Neuron (in vitro differentiated cells): ENCODE results near the gene DYSF.

Experiments
- H2AFZ ChIP-seq: one replicate; pipeline ENCODE4 v1.6.1; 2013; ENCODE audit warnings: low read depth, mild to moderate bottlenecking, inconsistent platforms, low read length, moderate library complexity
- H3K27me3 ChIP-seq: one replicate; pipeline ENCODE4 v1.6.1; 2013; ENCODE audit warnings: low read length; ENCODE audit not compliant: insufficient read depth
- H3K36me3 ChIP-seq: one replicate; pipeline ENCODE4 v1.6.1; 2013; ENCODE audit warnings: low read length; ENCODE audit not compliant: insufficient read depth
- H3K4me1 ChIP-seq: one replicate; pipeline ENCODE4 v1.6.1; 2013; ENCODE audit warnings: low read length; ENCODE audit not compliant: insufficient read depth
- H3K4me3 ChIP-seq: 2 replicates; pipeline ENCODE4 v1.5.1; 2013; ENCODE audit warnings: mild to moderate bottlenecking, low read length, moderate library complexity
- H3K9me3 ChIP-seq: one replicate; pipeline ENCODE4 v1.6.1; 2013; ENCODE audit warnings: low read length

Gene DYSF

GRCh38 chr2:71695235-71696120 lies 242.1 kb downstream of the DYSF start:
- no peaks in the 10 kb centered on the region for H3K27me3 ChIP-seq
- no peaks in the 10 kb centered on the region for H3K4me1 ChIP-seq
- H3K4me3 ChIP-seq: no peak overlapping the region
- no peaks in the 10 kb centered on the region for H3K9me3 ChIP-seq
- no peaks in the 10 kb centered on the region for H3K36me3 ChIP-seq
- H2AFZ ChIP-seq: no peak overlapping the region

DNA sequence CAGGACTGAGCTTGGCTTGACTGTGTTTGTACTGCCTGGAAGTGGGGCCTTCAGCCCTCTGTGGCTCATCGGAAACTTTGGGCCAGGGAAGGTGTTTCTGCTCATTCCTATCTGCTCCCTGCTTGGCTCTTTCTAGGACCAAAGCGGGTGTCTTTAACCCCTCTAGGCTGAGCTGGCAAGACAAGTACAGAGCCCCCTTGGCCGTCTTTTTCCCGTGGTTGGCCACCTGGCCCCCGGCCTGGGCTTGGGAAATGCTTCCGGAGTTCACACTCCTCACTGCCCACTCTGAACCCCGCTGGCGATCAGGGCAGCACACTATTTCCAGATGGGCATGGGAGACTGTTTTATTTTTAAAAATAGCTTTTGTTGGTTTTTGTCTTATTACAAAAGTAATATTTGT lies 243.0 kb downstream of the DYSF start:
- Histone ChIP-seq H3K4me3 (no peak overlapping the region), H3K9me3 (no peaks in the 10 kb centered on the region), H2AFZ (no peak overlapping the region), H3K27me3 (no peaks in the 10 kb centered on the region), H3K36me3 (no peaks in the 10 kb centered on the region), H3K4me1 (peaks cover 7% of the 10 kb centered on the region)

GRCh38 chr2:71697106-71698004 lies 244.0 kb downstream of the DYSF start:
- Histone ChIP-seq H3K4me3 (no peak overlapping the region), H3K27me3 (no peaks in the 10 kb centered on the region), H3K9me3 (no peaks in the 10 kb centered on the region), H2AFZ (no peak overlapping the region), H3K4me1 (peaks cover 7% of the 10 kb centered on the region), H3K36me3 (no peaks in the 10 kb centered on the region)

GRCh38 chr2:71699428-71699827 lies 246.1 kb downstream of the DYSF start:
- H3K9me3 ChIP-seq: no peaks in the 10 kb centered on the region
- H3K27me3 ChIP-seq: no peaks in the 10 kb centered on the region
- H3K4me1 ChIP-seq: peaks cover 7% of the 10 kb centered on the region
- no peak overlapping the region for H3K4me3 ChIP-seq
- H3K36me3 ChIP-seq: no peaks in the 10 kb centered on the region
- no peak overlapping the region for H2AFZ ChIP-seq

DNA sequence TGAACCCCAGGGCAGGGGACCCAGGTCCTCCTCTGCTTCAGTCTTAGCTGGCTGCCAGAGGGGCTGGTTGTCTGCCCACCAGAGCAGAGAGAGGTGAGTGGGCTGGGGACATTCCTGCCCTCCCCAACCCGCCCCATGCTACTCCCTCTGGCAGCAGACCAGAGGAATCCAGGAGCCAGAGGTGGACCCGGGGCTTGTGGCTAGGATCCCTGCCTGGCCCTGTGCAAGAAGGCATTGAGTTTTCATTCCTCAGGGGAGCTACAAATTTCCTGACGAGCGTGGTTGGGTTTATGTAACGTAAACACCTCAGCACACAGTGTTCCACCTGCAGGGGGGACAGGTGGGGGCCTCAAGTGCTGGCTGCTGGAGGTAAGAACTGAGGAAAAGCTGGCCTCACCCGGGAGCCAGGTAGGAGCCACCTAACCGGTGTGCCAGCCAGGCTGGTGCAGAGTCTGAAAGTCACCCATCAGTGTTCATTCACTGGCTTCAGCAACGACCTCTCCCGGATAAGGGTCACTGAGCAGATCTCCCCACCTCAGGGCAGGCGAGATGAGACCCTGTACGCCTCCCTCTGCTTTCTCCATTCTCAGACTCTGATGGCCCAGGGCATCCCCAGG lies 246.8 kb downstream of the DYSF start:
- no peak overlapping the region for H2AFZ ChIP-seq
- no peaks in the 10 kb centered on the region for H3K9me3 ChIP-seq
- H3K36me3 ChIP-seq: no peaks in the 10 kb centered on the region
- peaks cover 7% of the 10 kb centered on the region for H3K4me1 ChIP-seq
- no peaks in the 10 kb centered on the region for H3K27me3 ChIP-seq
- H3K4me3 ChIP-seq: no peak overlapping the region

DNA sequence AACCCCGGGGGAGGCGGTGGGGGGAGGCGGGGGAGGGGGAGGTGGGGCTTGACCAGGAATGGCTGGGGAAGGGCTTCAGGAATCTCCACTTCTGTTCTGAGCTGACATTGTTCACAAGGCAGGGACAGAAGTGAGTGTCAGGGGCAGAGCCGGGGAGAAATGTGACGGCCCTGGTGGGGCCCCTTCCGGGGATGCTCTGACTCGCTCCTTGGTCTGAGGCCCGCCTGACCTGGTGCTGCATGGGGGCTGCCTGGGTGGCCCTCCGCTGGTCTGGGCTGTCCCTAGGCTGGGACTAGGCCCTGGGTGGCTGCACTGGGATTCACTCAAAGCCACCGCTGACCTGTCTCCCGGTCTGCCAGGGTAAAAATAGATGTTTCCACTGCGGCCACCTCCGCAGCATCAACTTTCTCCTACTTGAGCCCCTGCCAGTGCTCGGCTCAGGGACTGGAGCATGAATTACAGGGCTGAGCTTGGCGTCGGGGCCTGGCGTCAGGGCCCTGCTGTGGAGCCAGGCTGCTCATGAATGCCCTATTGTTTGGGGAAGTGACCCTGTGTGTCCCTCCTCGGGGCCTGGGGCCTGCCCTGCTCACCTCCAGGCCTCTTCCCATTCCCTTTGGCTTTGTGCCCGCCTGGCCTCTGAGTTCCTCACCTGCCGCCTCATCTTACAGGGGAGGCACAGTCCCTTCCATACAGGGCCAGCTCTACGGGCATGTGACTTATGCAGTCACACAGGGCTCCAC lies 247.5 kb downstream of the DYSF start:
- Histone ChIP-seq H3K4me3 (no peak overlapping the region), H3K27me3 (no peaks in the 10 kb centered on the region), H3K4me1 (peaks cover 7% of the 10 kb centered on the region), H3K36me3 (no peaks in the 10 kb centered on the region), H3K9me3 (no peaks in the 10 kb centered on the region), H2AFZ (no peak overlapping the region)

GRCh38 chr2:71702071-71702970 lies 249.0 kb downstream of the DYSF start:
- Histone ChIP-seq H3K4me1 (peaks cover 7% of the 10 kb centered on the region), H2AFZ (no peak overlapping the region), H3K36me3 (no peaks in the 10 kb centered on the region), H3K4me3 (no peak overlapping the region), H3K9me3 (no peaks in the 10 kb centered on the region), H3K27me3 (no peaks in the 10 kb centered on the region)

DNA sequence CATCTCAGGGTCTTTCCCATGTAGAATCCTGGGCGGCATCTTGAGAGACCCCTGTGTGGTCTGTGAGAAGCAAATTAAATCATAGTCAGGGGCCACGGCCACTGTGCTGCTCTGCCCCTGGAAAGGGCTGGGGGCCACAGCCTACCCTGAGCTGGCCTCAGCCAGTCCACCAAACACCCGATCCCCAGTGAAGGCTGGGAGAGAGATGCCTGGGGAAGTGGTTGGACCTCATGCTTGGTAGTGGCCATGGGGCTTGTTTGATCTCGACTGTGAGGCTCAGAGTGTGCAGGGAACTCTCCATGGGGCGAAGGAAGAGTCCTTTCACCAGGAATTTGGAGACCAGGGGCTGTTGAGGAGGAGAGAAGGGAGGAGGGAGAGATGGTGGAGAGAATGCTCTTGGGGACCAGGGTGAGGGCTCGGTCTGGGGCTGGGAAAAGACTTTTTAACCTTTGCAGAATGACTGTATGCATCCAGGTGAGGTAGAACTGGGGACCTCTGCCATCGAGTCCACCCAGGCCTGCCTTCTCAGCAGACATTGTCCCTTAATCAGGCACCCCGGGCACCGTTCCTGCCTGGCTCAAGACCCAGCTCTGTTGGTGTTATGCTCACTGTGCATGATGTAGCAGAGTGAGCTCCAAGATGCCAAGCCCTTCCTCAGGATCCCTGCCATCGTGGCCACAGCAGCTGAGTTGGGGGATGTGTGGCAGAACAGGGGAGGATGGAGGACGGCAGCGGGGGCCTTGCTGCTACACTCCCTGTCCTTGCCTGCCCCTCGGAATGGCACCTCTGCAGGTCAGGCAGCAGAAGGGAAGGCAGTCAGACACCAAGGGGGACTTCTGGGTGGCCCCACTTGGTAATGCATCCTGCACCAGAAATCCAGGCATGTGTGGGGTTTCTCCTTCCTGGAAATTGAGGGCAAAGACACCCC lies 249.9 kb downstream of the DYSF start:
- Histone ChIP-seq H3K36me3 (no peaks in the 10 kb centered on the region), H2AFZ (no peak overlapping the region), H3K27me3 (no peaks in the 10 kb centered on the region), H3K9me3 (no peaks in the 10 kb centered on the region), H3K4me1 (peaks cover 7% of the 10 kb centered on the region), H3K4me3 (no peak overlapping the region)

DNA sequence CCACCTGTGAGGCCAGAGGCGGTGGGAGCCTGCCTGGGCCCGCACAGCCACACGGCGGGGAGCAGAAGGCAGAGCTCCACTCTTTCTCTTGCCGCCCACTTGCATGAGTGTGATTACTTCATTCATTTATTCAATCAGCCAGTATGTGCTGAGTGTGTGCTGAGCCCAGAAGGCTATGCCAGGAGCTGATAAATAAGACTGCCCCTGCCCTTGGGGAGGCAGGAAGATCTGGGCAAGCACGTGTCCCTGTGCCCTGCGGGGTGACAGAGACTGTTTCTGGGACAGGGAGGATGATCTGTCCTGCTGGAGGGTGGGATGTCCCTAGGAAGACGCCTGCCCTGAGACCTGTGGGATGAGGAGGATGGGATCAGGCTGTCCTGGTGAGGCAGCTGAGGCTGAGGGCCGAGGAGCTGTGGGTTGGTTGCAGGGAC lies 250.8 kb downstream of the DYSF start:
- Histone ChIP-seq H2AFZ (no peak overlapping the region), H3K4me3 (no peak overlapping the region), H3K9me3 (no peaks in the 10 kb centered on the region), H3K27me3 (no peaks in the 10 kb centered on the region), H3K36me3 (no peaks in the 10 kb centered on the region), H3K4me1 (peaks cover 7% of the 10 kb centered on the region)

DNA sequence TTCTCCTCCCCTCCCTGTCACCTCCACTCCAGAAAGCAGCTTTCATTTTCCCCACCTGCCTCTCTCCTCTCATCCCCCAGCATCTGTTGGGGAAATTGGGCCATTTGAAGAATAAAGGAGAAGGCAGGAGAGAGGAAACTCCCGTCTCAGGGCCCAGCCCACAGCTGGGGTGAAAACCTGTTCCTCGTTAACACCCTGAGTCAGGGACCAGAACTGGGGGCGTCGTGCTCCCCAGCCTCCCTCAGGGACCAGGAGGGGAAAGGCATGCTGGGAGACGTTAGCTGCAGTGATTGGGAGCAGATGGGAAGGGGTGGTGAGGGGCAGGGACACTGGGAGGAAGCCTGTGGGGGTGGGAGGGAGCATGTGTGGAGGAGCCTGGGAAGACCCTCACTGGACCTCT lies 251.3 kb downstream of the DYSF start:
- Histone ChIP-seq H2AFZ (no peak overlapping the region), H3K36me3 (no peaks in the 10 kb centered on the region), H3K9me3 (no peaks in the 10 kb centered on the region), H3K27me3 (no peaks in the 10 kb centered on the region), H3K4me3 (no peak overlapping the region), H3K4me1 (peaks cover 7% of the 10 kb centered on the region)
